Heart right ventricle (tissue), 16 donors: ENCODE data around the gene HBEGF. TPM values are rescaled to one million over a fixed set of nuclear protein-coding genes. Genes with fewer than 3 reads are reported as not detected.

Experiments
- ATAC-seq, 8 donors: fragments of 200-7000 bp; cut with Tn5 transposase; one replicate each; pipeline ENCODE4 v1.9.1; 2020; ENCODE audit warnings: mild to moderate bottlenecking in 8 of 8, moderate library complexity in 8 of 8, moderate number of reproducible peaks in 1 of 8
- DNase-seq, 2 donors: peaks; one replicate each; pipeline ENCODE4 v3.0.0-alpha.2; 2020
- H3K27ac ChIP-seq, 10 donors: fragments of 200-600 bp; sonication (generic) in 2 of 10; one replicate each; pipeline versions ENCODE4 v1.5.0 to v1.8.0; 2020 to 2022; ENCODE audit warnings: mild to moderate bottlenecking in 3 of 10
- H3K27me3 ChIP-seq, 7 donors: fragments of 200-600 bp; one replicate each; pipeline ENCODE4 v1.8.0; 2021 to 2022; ENCODE audit warnings: mild to moderate bottlenecking in 2 of 7
- H3K36me3 ChIP-seq, 9 donors: fragments of 200-600 bp; sonication (generic) in 1 of 9; one replicate each; pipeline versions ENCODE4 v1.5.0 to v1.8.0; 2020 to 2022; ENCODE audit warnings: mild to moderate bottlenecking in 2 of 9
- H3K4me1 ChIP-seq, 9 donors: fragments of 200-600 bp; sonication (generic) in 1 of 9; one replicate each; pipeline versions ENCODE4 v1.5.0 to v1.8.0; 2020 to 2022; ENCODE audit warnings: mild to moderate bottlenecking in 4 of 9
- H3K4me3 ChIP-seq, 10 donors: fragments of 200-600 bp; sonication (generic) in 2 of 10; one replicate each; pipeline versions ENCODE4 v1.5.0 to v1.8.0; 2020 to 2022; ENCODE audit warnings: mild to moderate bottlenecking in 7 of 10, moderate library complexity in 2 of 10
- H3K9me3 ChIP-seq, 11 donors: fragments of 200-600 bp in 10 of 11; sonication (generic) in 2 of 11; one replicate each; pipeline versions ENCODE4 v1.5.0 to v1.8.0; 2013 to 2022; ENCODE audit warnings: mild to moderate bottlenecking in 2 of 11, control low read depth in 1 of 11, moderate library complexity in 1 of 11
- CTCF ChIP-seq, 9 donors: fragments of 200-600 bp; sonication (generic) in 2 of 9; IDR thresholded peaks; one replicate each; pipeline versions ENCODE4 v1.5.0 to v1.8.0; 2021 to 2022; ENCODE audit warnings: antibody characterized with exemption in 9 of 9, mild to moderate bottlenecking in 5 of 9, moderate library complexity in 1 of 9
- WGBS, 2 donors: extraction: QIAGEN DNeasy Blood & Tissue Kit; methylation state at CpG; one replicate each; pipeline ENCODE4 v1.1.7; 2013; ENCODE audit warnings: inconsistent platforms in 1 of 2; 5-methylcytosine and 5-hydroxymethylcytosine counted together
- intact Hi-C, 10 donors: fragments of 100-400 bp; cut with DNase I; formaldehyde crosslinking; loops; one replicate each; pipeline versions ENCODE4 v1.11.1 to v1.14.2; 2022
- polyA plus RNA-seq, 2 donors: library from polyadenylated mRNA; stranded (reverse); fragments of 200-250 nt; gene quantifications; one replicate each; pipeline ENCODE4 v1.2.3, GENCODE V29; 2013
- total RNA-seq, 10 donors: library from RNA; stranded (reverse); fragmentation: NEBNext Ultra II Directional in 3 of 10; extraction: Animal tissue kit (Norgen Biotek cat#: 25700) in 3 of 10; gene quantifications; one replicate each; pipeline versions ENCODE4 v1.2.1 to v1.2.4, GENCODE V29; 2021 to 2023
- donor health status: Arrhythmogenic right ventricular cardiomyopathy.
- donor health status: ischemic (EF 13 %, LVEDD 7.1; RV severe dilation, severe dysfunction).
- donor health status: healthy with polysubstance abuse.
- donor health status: DM: no; HTN: yes; CAD: no.
- donor health status: DM: no; HTN: no; CAD: no.
- donor health status: ischemic (EF 25% LVEDD 6.9; RV normal size, moderate dysfunction).
- donor health status: ischemic (EF 25% LVEDD 5.7; RV mildly dilated, moderate dysfunction).
- donor health status: healthy.
- donor health status: DM: yes; HTN: yes; CAD: no.
- donor health status: Ischemic cardiomyopathy.
- donor health status: ischemic (EF 35%, LVEDD 5.7; RV mildly dilated, moderate dysfunction).
- donor health status: nonischemic (EF 11% LVEDD 7.7; RV severe dilation, severe dysfunction).
- donor health status: DM: yes; HTN: yes; CAD: no.
- donor health status: PGD.
- donor health status: ischemic (EF 29% LVEDD 5.4; RV normal size, mild dysfunction).
- donor health status: nonischemic (EF 23%, LVEDD 6.1; RV moderate dilation, normal function).

HBEGF gene
- total and polyA plus RNA-seq, 12 donors, result 14.6 to 121 (median 32.4) TPM

DNA sequence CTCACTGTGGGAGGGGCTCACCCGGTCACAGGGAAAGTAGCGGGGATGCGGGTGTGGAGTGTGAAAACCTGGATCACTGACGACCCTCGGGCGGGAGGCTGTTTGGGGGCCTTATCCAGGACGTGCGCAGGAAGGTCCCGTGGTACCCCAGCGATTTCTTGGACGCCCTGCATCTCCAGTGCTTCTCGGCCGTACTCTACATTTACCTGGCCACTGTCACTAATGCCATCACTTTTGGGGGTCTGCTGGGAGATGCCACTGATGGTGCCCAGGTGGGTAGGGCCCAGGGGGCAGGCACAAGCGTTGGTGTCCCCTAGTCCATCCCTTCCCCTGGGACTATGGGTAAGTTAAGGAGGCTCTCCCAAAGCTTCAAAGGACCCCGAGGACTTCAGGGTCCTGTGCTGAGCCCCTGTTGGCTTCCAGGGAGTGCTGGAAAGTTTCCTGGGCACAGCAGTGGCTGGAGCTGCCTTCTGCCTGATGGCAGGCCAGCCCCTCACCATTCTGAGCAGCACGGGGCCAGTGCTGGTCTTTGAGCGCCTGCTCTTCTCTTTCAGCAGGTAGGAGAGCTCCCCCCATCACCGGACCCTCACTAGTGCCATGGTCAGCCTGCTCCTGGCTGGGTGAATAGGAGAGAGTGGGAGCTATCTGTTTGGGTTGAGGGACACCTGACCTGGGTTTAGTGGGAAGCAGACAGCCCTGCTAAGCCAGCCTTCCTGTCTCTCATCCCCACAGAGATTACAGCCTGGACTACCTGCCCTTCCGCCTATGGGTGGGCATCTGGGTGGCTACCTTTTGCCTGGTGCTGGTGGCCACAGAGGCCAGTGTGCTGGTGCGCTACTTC lies 17.4 kb upstream of the HBEGF start:
- H3K9me3 ChIP-seq, result no peaks in the 10 kb centered on the region
- WGBS, 2 donors, result 60 to 62% methylated on average over 20 of the region's 20 CpGs
- no peaks in the 10 kb centered on the region for H3K27me3 ChIP-seq
- no peak for TF ChIP-seq CTCF (IDR thresholded peaks at IDR 0.05)
- peaks cover 0 to 8% (median 6%) of the 10 kb centered on the region in 9 donors for H3K4me1 ChIP-seq
- peak in 1 of 8 donors; percentile 4 for ATAC-seq
- intact Hi-C loops, result loop anchor here in 6 of 10 donors (5.0 to 10.0 kb wide), 6 partner anchors 189 to 371 kb away; partner anchors contain the start of genes CD14 (in 2 of the 6), TMCO6 (in 2 of the 6), CYSTM1 (in 1 of the 6) and IK (in 1 of the 6)
- H3K36me3 ChIP-seq, result no peaks in the 10 kb centered on the region
- peak overlapping the region in 7 of 10 donors; percentile 10 to 40 (median 31) for H3K4me3 ChIP-seq
- DNase-seq, result no peak
- no peak overlapping the region for H3K27ac ChIP-seq

DNA sequence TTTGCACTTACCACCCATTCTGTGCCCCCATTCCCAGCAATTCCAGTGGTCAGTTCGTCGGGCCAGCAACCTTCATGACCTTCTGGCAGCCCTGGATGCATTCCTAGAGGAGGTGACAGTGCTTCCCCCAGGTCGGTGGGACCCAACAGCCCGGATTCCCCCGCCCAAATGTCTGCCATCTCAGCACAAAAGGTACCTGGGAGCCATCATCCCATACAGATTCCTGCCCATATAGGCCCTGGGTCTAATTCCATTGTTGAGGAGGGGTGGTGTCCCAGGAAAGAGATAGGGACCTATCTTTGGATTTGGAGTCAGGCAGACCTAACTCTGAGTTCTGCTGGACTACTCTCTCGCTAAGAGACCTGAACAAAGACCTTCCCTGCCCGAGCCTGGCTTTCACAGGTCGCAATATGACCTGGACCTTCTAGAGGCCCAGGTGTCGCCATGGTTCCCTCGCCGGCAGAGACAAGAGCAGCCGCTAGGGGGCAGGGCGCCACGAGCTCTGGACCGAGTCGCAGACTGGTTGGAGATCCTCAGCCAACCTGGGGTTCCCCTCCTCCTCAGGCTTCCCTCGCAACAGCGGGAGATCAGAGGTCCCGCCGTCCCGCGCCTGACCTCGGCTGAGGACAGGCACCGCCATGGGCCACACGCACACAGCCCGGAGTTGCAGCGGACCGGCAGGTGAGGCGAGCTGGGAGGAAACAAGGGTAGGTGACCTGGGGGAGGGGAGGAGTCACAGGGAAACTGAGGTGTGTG lies 16.6 kb upstream of the HBEGF start:
- Histone ChIP-seq H3K4me3 (peak overlapping the region in 7 of 10 donors; percentile 10 to 40 (median 31)), H3K27me3 (no peaks in the 10 kb centered on the region), H3K9me3 (no peaks in the 10 kb centered on the region), H3K27ac (no peak overlapping the region), H3K36me3 (no peaks in the 10 kb centered on the region), H3K4me1 (peaks cover 0 to 13% (median 6%) of the 10 kb centered on the region in 9 donors)
- ATAC-seq (peak; percentile 46 to 81 (median 70)), DNase-seq (peak; percentile 73 to 78)
- WGBS, 2 donors, result 10 to 11% methylated on average over 29 of the region's 29 CpGs
- intact Hi-C loops, result loop anchor here in 6 of 10 donors (5.0 to 10.0 kb wide), 6 partner anchors 188 to 372 kb away; partner anchors contain the start of genes CD14 (in 2 of the 6), TMCO6 (in 2 of the 6), CYSTM1 (in 1 of the 6) and IK (in 1 of the 6)
- TF ChIP-seq CTCF (IDR thresholded peaks at IDR 0.05), result peak; percentile 89 to 98 (median 94)

DNA sequence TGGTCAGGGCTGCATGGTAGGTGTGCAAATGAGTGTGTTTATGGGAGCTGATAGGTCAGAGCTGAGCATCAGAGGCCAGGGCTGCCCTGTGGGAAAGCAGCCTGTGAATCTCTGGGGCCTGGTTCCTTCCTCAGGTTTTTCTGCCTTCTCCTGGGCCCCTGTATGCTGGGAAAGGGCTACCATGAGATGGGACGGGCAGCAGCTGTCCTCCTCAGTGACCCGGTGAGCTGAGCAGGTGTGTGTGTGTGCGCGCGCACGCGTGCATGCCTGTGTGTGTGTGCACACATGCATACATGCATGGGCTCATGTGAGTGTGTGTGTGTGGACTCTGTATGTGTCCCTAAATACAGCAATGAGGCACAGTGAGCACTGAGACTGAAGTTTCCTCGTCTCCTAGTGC lies 15.9 kb upstream of the HBEGF start:
- Histone ChIP-seq H3K4me1 (peaks cover 0 to 19% (median 14%) of the 10 kb centered on the region in 9 donors), H3K36me3 (no peaks in the 10 kb centered on the region), H3K27ac (no peak overlapping the region), H3K9me3 (no peaks in the 10 kb centered on the region), H3K4me3 (no peak overlapping the region), H3K27me3 (no peaks in the 10 kb centered on the region)
- TF ChIP-seq CTCF (IDR thresholded peaks at IDR 0.05), result no peak
- WGBS, 2 donors, result 90% methylated on average over 8 of the region's 8 CpGs
- no peak for DNase-seq
- ATAC-seq, result no peak
- intact Hi-C loops, result loop anchor here in 6 of 10 donors (5.0 to 10.0 kb wide), 6 partner anchors 188 to 372 kb away; partner anchors contain the start of genes CD14 (in 2 of the 6), TMCO6 (in 2 of the 6), CYSTM1 (in 1 of the 6) and IK (in 1 of the 6)

GRCh38 chr5:140361901-140362300 lies 15.5 kb upstream of the HBEGF start:
- Histone ChIP-seq H3K36me3 (no peaks in the 10 kb centered on the region), H3K4me1 (peaks cover 0 to 23% (median 16%) of the 10 kb centered on the region in 9 donors), H3K27me3 (no peaks in the 10 kb centered on the region), H3K4me3 (no peak overlapping the region), H3K27ac (no peak overlapping the region), H3K9me3 (no peaks in the 10 kb centered on the region)
- 89 to 98% methylated on average over 2 of the region's 2 CpGs for WGBS, 2 donors
- DNase-seq, result no peak
- intact Hi-C loops, result loop anchor here in 6 of 10 donors (5.0 to 10.0 kb wide), 6 partner anchors 187 to 373 kb away; partner anchors contain the start of genes CD14 (in 2 of the 6), TMCO6 (in 2 of the 6), CYSTM1 (in 1 of the 6) and IK (in 1 of the 6)
- ATAC-seq, result no peak
- no peak for TF ChIP-seq CTCF (IDR thresholded peaks at IDR 0.05)
